H1 (cell line): ENCODE results near the gene NRN1L. TPM values are rescaled to one million over a fixed set of nuclear protein-coding genes. Genes with fewer than 3 reads are reported as not detected.

Experiments
- CTCF ChIA-PET: fragments of 300-600 bp; sonication (Branson Sonifier 250); formaldehyde crosslinking; loops from one replicate; lab custom pipeline; 2021; ENCODE audit not compliant: partially characterized antibody; lab: Charles Lee
- POLR2A ChIA-PET: fragments of 300-600 bp; sonication (Branson Sonifier 250); formaldehyde crosslinking; loops from one replicate; lab custom pipeline; 2021; ENCODE audit warnings: inconsistent platforms; ENCODE audit not compliant: partially characterized antibody; lab: Charles Lee
- DNase-seq, 2 experiments: peaks; one replicate each; pipeline versions ENCODE4 v3.0.0 to v3.0.0-alpha.2; 2010 to 2022; ENCODE audit warnings: low spot score in 2 of 2, low read depth in 1 of 2, mixed read lengths in 1 of 2
- FAIRE-seq: peaks from 2 replicates; lab custom pipeline; 2011; peaks lifted over from hg19 to GRCh38; lab: Jason Lieb, UNC
- H2AFZ ChIP-seq: 2 replicates; pipeline ENCODE4 v1.8.1; 2012; ENCODE audit warnings: low read length, inconsistent platforms
- H2AK5ac ChIP-seq: 2 replicates; pipeline ENCODE4 v1.6.1; 2013; ENCODE audit warnings: low read depth, low read length
- H2BK120ac ChIP-seq: replicated peaks from 2 replicates; pipeline ENCODE3; 2013; ENCODE audit warnings: low read depth, low read length, inconsistent platforms
- H2BK12ac ChIP-seq: 2 replicates; pipeline ENCODE4 v1.6.1; 2013; ENCODE audit warnings: low read depth, low read length
- H2BK15ac ChIP-seq: 2 replicates; pipeline ENCODE4 v1.6.1; 2013; ENCODE audit warnings: low read length
- H2BK20ac ChIP-seq: 2 replicates; pipeline ENCODE4 v1.6.1; 2013; ENCODE audit warnings: low read length
- H2BK5ac ChIP-seq: 2 replicates; pipeline ENCODE4 v1.6.1; 2013; ENCODE audit warnings: low read depth, low read length
- H3K14ac ChIP-seq: 2 replicates; pipeline ENCODE4 v1.6.1; 2013; ENCODE audit warnings: inconsistent platforms; ENCODE audit not compliant: insufficient read length
- H3K18ac ChIP-seq: 2 replicates; pipeline ENCODE4 v1.6.1; 2013; ENCODE audit warnings: low read length; ENCODE audit errors: extremely low read depth
- H3K23ac ChIP-seq: 2 replicates; pipeline ENCODE4 v1.6.1; 2013; ENCODE audit warnings: inconsistent platforms; ENCODE audit not compliant: insufficient read length
- H3K23me2 ChIP-seq: 2 replicates; pipeline ENCODE4 v1.6.1; 2013; ENCODE audit warnings: low read depth, low read length
- H3K27ac ChIP-seq: 2 replicates; pipeline ENCODE4 v1.6.1; 2011; ENCODE audit warnings: low read depth, low read length, inconsistent platforms
- H3K27me3 ChIP-seq, 4 experiments: replicated peaks in 1 of 4; 1 replicate in 1 of 4; 2 replicates in 3 of 4; pipeline versions ENCODE4 v1.6.1 to v1.8.1; 2011 to 2013; ENCODE audit warnings: low read length in 3 of 4, mild to moderate bottlenecking in 3 of 4, inconsistent platforms in 2 of 4, mixed read lengths in 2 of 4, moderate library complexity in 1 of 4; ENCODE audit not compliant: control insufficient read depth in 3 of 4, insufficient read depth in 3 of 4; ENCODE audit errors: extremely low read depth in 1 of 4
- H3K36me3 ChIP-seq, 4 experiments: 2 replicates each; pipeline versions ENCODE4 v1.6.1 to v1.8.1; 2011 to 2013; ENCODE audit warnings: mild to moderate bottlenecking in 4 of 4, low read length in 3 of 4, moderate library complexity in 2 of 4, control low read depth in 1 of 4, inconsistent platforms in 1 of 4; ENCODE audit not compliant: insufficient read depth in 4 of 4, control insufficient read depth in 2 of 4
- H3K4ac ChIP-seq: replicated peaks from 2 replicates; pipeline ENCODE3; 2013; ENCODE audit warnings: low read length, low read depth, mixed read lengths, inconsistent platforms; ENCODE audit not compliant: insufficient read length
- H3K4me1 ChIP-seq, 4 experiments: replicated peaks in 1 of 4; 1 replicate in 1 of 4; 2 replicates in 3 of 4; pipeline versions ENCODE4 v1.6.1 to v1.8.1; 2011 to 2013; ENCODE audit warnings: low read length in 3 of 4, inconsistent platforms in 2 of 4, mixed read lengths in 1 of 4; ENCODE audit not compliant: insufficient read depth in 4 of 4, control insufficient read depth in 3 of 4
- H3K4me2 ChIP-seq, 2 experiments: 2 replicates each; pipeline versions ENCODE4 v1.6.1 to v1.8.1; 2011 to 2013; ENCODE audit warnings: low read depth in 2 of 2, low read length in 2 of 2, control low read depth in 1 of 2, inconsistent platforms in 1 of 2, mild to moderate bottlenecking in 1 of 2; ENCODE audit not compliant: insufficient read depth in 1 of 2
- H3K4me3 ChIP-seq, 4 experiments: fragments of 200-600, 300-600 bp in 1 of 4; sonication (generic), shearing (Covaris generic), sonication (Bioruptor Twin) in 1 of 4; 2 replicates each; pipeline versions ENCODE4 v1.5.1 to v1.8.1; 2011 to 2016; ENCODE audit warnings: low read length in 4 of 4, low read depth in 3 of 4, control low read depth in 2 of 4, inconsistent platforms in 2 of 4, mild to moderate bottlenecking in 2 of 4, mixed read lengths in 1 of 4, moderate library complexity in 1 of 4; ENCODE audit not compliant: insufficient read depth in 2 of 4; ENCODE audit errors: extremely low read depth in 1 of 4
- H3K56ac ChIP-seq: replicated peaks from 2 replicates; pipeline ENCODE3; 2013; ENCODE audit warnings: low read depth, mild to moderate bottlenecking, mixed read lengths, low read length, inconsistent platforms; ENCODE audit not compliant: insufficient read length
- H3K79me1 ChIP-seq: 2 replicates; pipeline ENCODE4 v1.6.1; 2013; ENCODE audit warnings: low read depth, low read length, control low read depth
- H3K79me2 ChIP-seq, 2 experiments: 2 replicates each; pipeline versions ENCODE4 v1.6.1 to v1.8.1; 2012 to 2013; ENCODE audit warnings: low read length in 2 of 2, mild to moderate bottlenecking in 2 of 2, inconsistent platforms in 1 of 2; ENCODE audit not compliant: insufficient read depth in 2 of 2, control insufficient read depth in 1 of 2
- H3K9ac ChIP-seq, 4 experiments: replicated peaks in 1 of 4; 1 replicate in 1 of 4; 2 replicates in 3 of 4; pipeline versions ENCODE4 v1.6.1 to v1.8.1; 2011 to 2013; ENCODE audit warnings: low read depth in 3 of 4, low read length in 3 of 4, control low read depth in 2 of 4, mild to moderate bottlenecking in 2 of 4, moderate library complexity in 2 of 4, inconsistent platforms in 1 of 4; ENCODE audit errors: extremely low read depth in 1 of 4
- H3K9me3 ChIP-seq, 2 experiments: 2 replicates each; pipeline versions ENCODE4 v1.6.1 to v1.8.1; 2012 to 2013; ENCODE audit warnings: mild to moderate bottlenecking in 2 of 2, moderate library complexity in 2 of 2, control low read depth in 1 of 2, inconsistent platforms in 1 of 2, low read depth in 1 of 2, low read length in 1 of 2, mixed read lengths in 1 of 2; ENCODE audit not compliant: insufficient read depth in 2 of 2
- H4K20me1 ChIP-seq, 2 experiments: replicated peaks in 1 of 2; 2 replicates each; pipeline versions ENCODE3 to v1.8.1; 2011 to 2013; ENCODE audit warnings: inconsistent platforms in 2 of 2, low read length in 2 of 2, mild to moderate bottlenecking in 1 of 2; ENCODE audit not compliant: insufficient read depth in 2 of 2, control insufficient read depth in 1 of 2
- H4K5ac ChIP-seq: 2 replicates; pipeline ENCODE4 v1.6.1; 2013; ENCODE audit warnings: low read length, low read depth, mixed read lengths, inconsistent platforms; ENCODE audit not compliant: insufficient read length
- H4K8ac ChIP-seq: 2 replicates; pipeline ENCODE4 v1.8.0; 2013; ENCODE audit warnings: mild to moderate bottlenecking, moderate library complexity, low read length, inconsistent platforms; ENCODE audit not compliant: insufficient read depth; ENCODE audit errors: extremely low read depth
- H4K91ac ChIP-seq: replicated peaks from 2 replicates; pipeline ENCODE3; 2013; ENCODE audit warnings: low read length, mixed read lengths, inconsistent platforms; ENCODE audit not compliant: insufficient read length
- MAFK ChIP-seq: IDR thresholded peaks from 2 replicates; pipeline ENCODE4 v1.6.1; 2012; ENCODE audit warnings: low read depth, mild to moderate bottlenecking, improper control_type of control experiment, low read length
- POLR2AphosphoS5 ChIP-seq: IDR thresholded peaks from 2 replicates; pipeline ENCODE4 v1.6.1; 2011; ENCODE audit warnings: low read depth, low read length
- RAD21 ChIP-seq, 2 experiments: IDR thresholded peaks in 1 of 2; conservative IDR thresholded peaks in 1 of 2; 2 replicates each; pipeline ENCODE4 v1.6.1; 2011; ENCODE audit warnings: low read depth in 2 of 2, low read length in 2 of 2, improper control_type of control experiment in 1 of 2, inconsistent platforms in 1 of 2, mild to moderate bottlenecking in 1 of 2, moderate library complexity in 1 of 2
- RFX5 ChIP-seq: IDR thresholded peaks from 2 replicates; pipeline ENCODE4 v1.6.1; 2011; ENCODE audit warnings: low read depth, low read length, improper control_type of control experiment, borderline replicate concordance
- SUZ12 ChIP-seq: fragments of 200-600 bp; sonication (generic); IDR thresholded peaks from 2 replicates; pipeline ENCODE4 v1.6.1; 2012; ENCODE audit warnings: mild to moderate bottlenecking, inconsistent platforms, low read length, moderate library complexity, mixed read lengths
- TCF12 ChIP-seq: IDR thresholded peaks from 2 replicates; pipeline ENCODE4 v1.6.1; 2011; ENCODE audit warnings: low read depth, mild to moderate bottlenecking, low read length
- WGBS, 2 experiments: shearing (Covaris generic) in 1 of 2; methylation state at CpG; one replicate each; pipeline versions ENCODE4 v1.1.6 to v1.1.7; 2013 to 2015; ENCODE audit warnings: low lambda C conversion rate in 2 of 2, mixed read lengths in 2 of 2, inconsistent platforms in 1 of 2, low coverage in 1 of 2, missing lambda C conversion rate in 1 of 2; ENCODE audit not compliant: insufficient replicate concordance in 2 of 2, insufficient coverage in 1 of 2, insufficient read length in 1 of 2; ENCODE audit errors: extremely low coverage in 1 of 2, missing lambda C conversion rate in 1 of 2; 5-methylcytosine and 5-hydroxymethylcytosine counted together
- polyA plus RNA-seq, 7 experiments: library from polyadenylated mRNA; depleted of rRNA in 3 of 7; stranded (reverse) in 5 of 7; unstranded in 2 of 7; fragments of >200 nt in 5 of 7; fragments of 200-250 nt in 2 of 7; gene quantifications; 1 replicate in 5 of 7; 2 replicates in 1 of 7; 4 replicates in 1 of 7; pipeline versions ENCODE4 v1.2.1 to v1.2.3, GENCODE V29; 2011 to 2013; ENCODE audit warnings: missing spikeins in 2 of 7, mixed read lengths in 2 of 7
- total RNA-seq: library from RNA; stranded (reverse); fragmentation: NEBNext Ultra II Directional; extraction: Animal tissue kit (Norgen Biotek cat#: 25700); gene quantifications from 2 replicates; pipeline ENCODE4 v1.2.1, GENCODE V29; 2021

Gene NRN1L
- total and polyA plus RNA-seq, 2 of the 8 experiments (the other 6 are each of a cell fraction or from before 2014, with no cell fraction given), result 4.1 to 35.2 TPM

- Histone ChIP-seq H3K4me2 (no peak overlapping the region), H3K4ac (no peak overlapping the region), H3K56ac (no peak overlapping the region), H2BK15ac (no peak overlapping the region), H3K79me2 (0 out of 4 replicates have a peak, but pooled peaks cover 0 to 3% of the 10 kb centered on the region in 2 experiments), H3K18ac (no peak overlapping the region), H3K4me1 (peaks cover 0 to 15% (median 8%) of the 10 kb centered on the region in 4 experiments; a peak in 5 of 7 replicates), H2BK5ac (no peak overlapping the region), H2BK20ac (no peak overlapping the region), H3K9me3 (no peaks in the 10 kb centered on the region), H3K27me3 (no peaks in the 10 kb centered on the region), H3K79me1 (peaks cover 4% of the 10 kb centered on the region; the same call in 1 of the 2 replicates), H3K4me3 (no peak overlapping the region), H3K14ac (no peak overlapping the region), H4K20me1 (peaks cover 3 to 18% of the 10 kb centered on the region in 2 experiments), H4K91ac (no peak overlapping the region), H3K9ac (no peak overlapping the region), H3K23ac (no peak overlapping the region), H3K27ac (no peak overlapping the region), H2BK120ac (no peak overlapping the region), H2BK12ac (no peak overlapping the region), H3K36me3 (no peaks in the 10 kb centered on the region; a peak in 2 of 8 replicates), H4K5ac (no peak overlapping the region), H2AK5ac (no peak overlapping the region), H4K8ac (no peak overlapping the region), H2AFZ (no peak overlapping the region), H3K23me2 (peaks cover 18% of the 10 kb centered on the region)
- no peak for TF ChIP-seq SUZ12
- no peak for TF ChIP-seq MAFK
- no peak for TF ChIP-seq POLR2AphosphoS5
- TF ChIP-seq TCF12, result no peak
- no peak for TF ChIP-seq RFX5
- no peak for TF ChIP-seq RAD21 (IDR thresholded peaks at IDR 0.05 in 1 of 2, conservative IDR thresholded peaks at IDR 0.05 in 1 of 2; ENCODE audit: low read depth in 2 of 2, low read length in 2 of 2)
- POLR2A ChIA-PET, result interaction anchor here (0.9 to 7.5 kb wide), 5 partner anchors 9 to 90 kb away, joined by 3 to 43 read pairs (median 4); partner anchors contain the start of genes NRN1L and PSKH1
- 88% methylated on average over 4 of the region's 4 CpGs; no CpG with 5 or more reads in 1 of the 2 experiments for WGBS, 2 experiments
- FAIRE-seq, result no peak
- no peak for DNase-seq
- CTCF ChIA-PET, result interaction anchor here (0.7 to 27.1 kb wide), 16 partner anchors 10 to 307 kb away, joined by 3 to 623 read pairs (median 3); partner anchors contain the start of genes EDC4, LCAT, NRN1L and PSKH1
These were observed 47.8 kb downstream of the NRN1L start for GRCh38 chr16:67932462-67932840.
